A673 (cell line): Measurements from ENCODE around the gene FBXW5.

Experiments
- EZH2 ChIP-seq: fragments of 200-600 bp; sonication (generic); IDR thresholded peaks from 2 replicates; pipeline ENCODE4 v1.6.1; 2017; ENCODE audit warnings: borderline replicate concordance, low read depth, mild to moderate bottlenecking, mixed read lengths, antibody characterized with exemption, low read length; ENCODE audit not compliant: poor library complexity, severe bottlenecking
- TF ChIP-seq, protein P1 (sequence below): fragments of 300-800, 200-600 bp; sonication (generic); conservative IDR thresholded peaks from 2 replicates; pipeline ENCODE4 v1.5.1; 2017; ENCODE audit warnings: low read depth, mild to moderate bottlenecking, antibody characterized with exemption, low read length, moderate library complexity, mixed read lengths

DNA sequence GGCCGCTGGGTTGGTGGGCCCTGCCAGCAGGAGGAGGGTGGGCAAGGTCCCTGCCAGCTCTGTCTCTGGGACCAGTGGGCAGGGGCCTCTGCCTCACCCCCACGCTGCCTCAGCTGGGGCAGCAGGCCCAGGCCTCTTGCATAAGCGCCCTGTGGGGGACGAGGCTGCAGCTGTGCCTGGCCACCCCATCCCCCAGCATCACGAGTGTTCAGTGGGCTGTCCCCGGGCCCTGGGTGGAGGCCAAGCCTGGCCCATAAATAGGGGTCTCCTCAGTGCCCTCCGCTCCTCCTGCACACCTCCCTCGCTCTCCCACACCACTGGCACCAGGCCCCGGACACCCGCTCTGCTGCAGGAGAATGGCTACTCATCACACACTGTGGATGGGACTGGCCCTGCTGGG lies 32.7 kb upstream of the FBXW5 start, which contains the start of gene PTGDS:
- TF ChIP-seq EZH2, result no peak
- TF ChIP-seq, protein P1, sequence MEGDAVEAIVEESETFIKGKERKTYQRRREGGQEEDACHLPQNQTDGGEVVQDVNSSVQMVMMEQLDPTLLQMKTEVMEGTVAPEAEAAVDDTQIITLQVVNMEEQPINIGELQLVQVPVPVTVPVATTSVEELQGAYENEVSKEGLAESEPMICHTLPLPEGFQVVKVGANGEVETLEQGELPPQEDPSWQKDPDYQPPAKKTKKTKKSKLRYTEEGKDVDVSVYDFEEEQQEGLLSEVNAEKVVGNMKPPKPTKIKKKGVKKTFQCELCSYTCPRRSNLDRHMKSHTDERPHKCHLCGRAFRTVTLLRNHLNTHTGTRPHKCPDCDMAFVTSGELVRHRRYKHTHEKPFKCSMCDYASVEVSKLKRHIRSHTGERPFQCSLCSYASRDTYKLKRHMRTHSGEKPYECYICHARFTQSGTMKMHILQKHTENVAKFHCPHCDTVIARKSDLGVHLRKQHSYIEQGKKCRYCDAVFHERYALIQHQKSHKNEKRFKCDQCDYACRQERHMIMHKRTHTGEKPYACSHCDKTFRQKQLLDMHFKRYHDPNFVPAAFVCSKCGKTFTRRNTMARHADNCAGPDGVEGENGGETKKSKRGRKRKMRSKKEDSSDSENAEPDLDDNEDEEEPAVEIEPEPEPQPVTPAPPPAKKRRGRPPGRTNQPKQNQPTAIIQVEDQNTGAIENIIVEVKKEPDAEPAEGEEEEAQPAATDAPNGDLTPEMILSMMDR, result no peak
